AG08395 (cell line): Measurements from ENCODE around the gene CSAD.
A peak's percentile ranks its signal among the peaks of the same experiment; 100 is the strongest.
"Not testable (repeated sequence)": the region's sequence is repeated elsewhere in the genome, so short reads cannot be mapped to it uniquely, and the experiment has no call there.

Source experiments
- DNase-seq: peaks from one replicate; pipeline ENCODE4 v3.0.0; 2012; ENCODE audit warnings: mixed read lengths, low spot score

Gene CSAD

GRCh38 chr12:53179687-53180219, 972 bp downstream of the CSAD start:
- DNase-seq, result no peak

GRCh38 chr12:53178803-53179202, 1.9 kb downstream of the CSAD start:
- not testable (repeated sequence) for DNase-seq

- DNase-seq, result not testable (repeated sequence)
Observed at GRCh38 chr12:53177447-53177846, 3.3 kb downstream of the CSAD start.

- no peak for DNase-seq
Observed at GRCh38 chr12:53176750-53177149, 4.0 kb downstream of the CSAD start.

GRCh38 chr12:53174881-53175491, 5.7 kb downstream of the CSAD start:
- DNase-seq, result peak; percentile 35

DNA sequence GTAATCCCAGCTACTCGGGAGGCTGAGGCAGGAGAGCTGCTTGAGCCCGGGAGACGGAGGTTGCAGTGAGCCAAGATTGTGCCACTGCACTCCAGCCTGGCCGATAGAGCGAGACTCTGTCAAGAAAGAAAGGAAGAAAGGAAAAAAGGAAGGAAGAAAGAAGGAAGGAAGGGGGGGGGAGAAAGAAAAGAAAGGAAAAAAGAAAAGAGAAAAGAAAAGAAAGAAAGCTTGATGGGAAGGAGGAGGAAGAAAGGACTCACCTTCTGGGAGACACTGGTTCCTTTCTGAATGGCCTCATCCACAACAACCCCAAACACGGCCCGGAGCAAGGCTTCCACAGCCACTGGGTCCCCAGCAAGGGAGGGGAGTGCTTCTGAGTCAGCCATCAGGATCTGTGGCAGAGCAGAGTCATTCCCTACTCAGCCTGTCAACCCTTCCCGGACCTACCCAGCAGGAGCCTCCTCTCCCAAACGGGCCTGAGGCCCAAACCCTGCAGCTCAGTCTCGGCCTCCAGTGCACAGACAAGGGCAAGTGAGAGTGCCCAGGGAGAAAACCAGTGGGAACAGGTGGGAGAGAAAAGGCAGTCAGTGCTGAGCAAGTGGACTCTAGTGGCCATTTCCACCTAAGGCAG, 7.5 kb downstream of the CSAD start:
- peak; percentile 62 for DNase-seq

DNA sequence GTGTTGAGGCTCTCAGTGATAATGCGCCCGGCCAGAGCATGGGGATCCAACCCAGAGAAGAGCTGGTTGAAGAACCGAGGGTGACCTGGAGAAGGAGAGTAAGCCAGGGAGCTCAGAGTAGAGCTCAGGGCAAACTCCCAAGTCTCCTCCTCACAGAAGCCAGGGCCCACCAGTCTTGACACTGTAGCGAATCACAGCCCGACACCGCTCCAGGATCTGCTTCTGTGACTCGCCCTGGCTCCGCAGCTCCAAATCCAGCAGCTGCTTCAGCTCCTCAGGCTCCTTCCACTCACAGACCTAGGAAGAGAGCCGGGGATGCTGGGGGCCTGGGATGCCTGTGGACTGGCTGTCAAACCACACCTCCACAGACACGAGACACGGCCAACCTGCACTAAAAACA, 8.4 kb downstream of the CSAD start:
- peak; percentile 78 for DNase-seq

DNA sequence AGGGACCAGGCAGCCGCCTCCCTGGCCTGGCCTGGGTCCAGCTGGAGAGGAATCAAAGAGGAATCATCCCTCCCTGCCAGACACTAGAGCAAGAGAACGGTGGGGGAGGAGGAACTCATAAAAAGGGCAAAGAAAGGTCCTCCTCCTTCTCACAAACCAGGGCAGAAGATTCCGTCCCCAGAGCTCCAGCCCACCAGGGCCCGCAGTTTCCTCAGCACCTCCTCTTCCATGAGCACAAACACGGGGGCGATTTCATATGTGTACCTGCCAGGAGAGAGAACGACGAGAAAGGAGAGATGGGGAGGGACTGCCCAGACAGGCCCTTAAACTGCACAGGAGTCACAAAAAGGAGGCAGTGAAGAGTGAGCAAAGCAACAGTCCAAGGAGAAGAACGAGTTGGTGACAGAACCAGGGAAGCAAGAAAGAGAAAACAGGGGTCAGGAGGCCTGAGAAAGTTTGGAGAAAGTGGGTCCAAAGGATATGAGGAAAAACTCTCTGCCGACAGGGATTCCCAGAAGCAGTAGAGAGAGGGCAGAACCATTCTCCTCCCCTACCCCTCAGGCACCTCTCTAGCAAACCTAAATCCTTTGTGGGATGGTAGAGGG, 8.9 kb downstream of the CSAD start:
- DNase-seq, result peak; percentile 40

GRCh38 chr12:53170876-53171724, 9.6 kb downstream of the CSAD start:
- DNase-seq, result no peak

GRCh38 chr12:53170215-53170614, 10.5 kb downstream of the CSAD start:
- no peak for DNase-seq

GRCh38 chr12:53169644-53170043, 11.1 kb downstream of the CSAD start:
- no peak for DNase-seq

- DNase-seq, result no peak
Observed at GRCh38 chr12:53166837-53167236, 13.9 kb downstream of the CSAD start.

GRCh38 chr12:53163008-53163407, 17.7 kb downstream of the CSAD start:
- not testable (repeated sequence) for DNase-seq

DNA sequence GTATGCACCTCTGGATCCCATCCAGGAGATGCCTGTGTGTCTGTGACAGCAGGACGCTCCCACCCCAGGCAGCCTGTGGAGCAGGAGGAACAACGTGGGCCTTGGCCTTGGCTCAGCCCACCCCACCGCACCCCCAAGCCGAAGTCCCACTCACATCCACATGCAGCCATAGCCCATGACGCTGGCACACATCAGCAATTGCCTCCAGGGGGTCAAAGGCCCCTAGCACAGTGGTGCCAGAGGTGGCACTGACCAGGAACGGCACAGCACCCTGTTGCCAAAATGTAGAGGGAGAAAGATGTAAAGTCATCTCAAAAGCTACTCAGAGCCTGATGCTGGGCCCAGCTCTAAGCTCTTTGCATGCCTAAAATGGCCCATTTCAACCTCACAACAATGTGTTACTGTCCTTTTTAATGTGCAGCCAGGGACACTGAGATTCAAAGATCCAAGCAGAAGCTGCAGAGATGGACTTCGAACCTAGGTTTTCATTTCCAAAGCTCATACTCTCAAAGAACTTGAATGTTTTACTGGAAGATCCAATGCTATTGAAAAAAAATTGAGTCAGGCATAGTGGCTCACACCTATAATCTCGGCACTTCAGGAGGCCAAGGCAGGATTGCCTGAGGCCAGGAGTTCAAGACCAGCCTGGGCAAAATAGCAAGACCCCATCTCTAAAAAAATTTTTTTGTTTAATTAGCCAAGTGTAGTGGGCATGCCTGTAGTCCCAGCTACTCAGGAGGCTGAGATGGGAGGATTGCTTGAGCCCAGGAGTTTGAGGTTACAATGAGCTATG, 19.4 kb downstream of the CSAD start:
- no peak for DNase-seq

DNA sequence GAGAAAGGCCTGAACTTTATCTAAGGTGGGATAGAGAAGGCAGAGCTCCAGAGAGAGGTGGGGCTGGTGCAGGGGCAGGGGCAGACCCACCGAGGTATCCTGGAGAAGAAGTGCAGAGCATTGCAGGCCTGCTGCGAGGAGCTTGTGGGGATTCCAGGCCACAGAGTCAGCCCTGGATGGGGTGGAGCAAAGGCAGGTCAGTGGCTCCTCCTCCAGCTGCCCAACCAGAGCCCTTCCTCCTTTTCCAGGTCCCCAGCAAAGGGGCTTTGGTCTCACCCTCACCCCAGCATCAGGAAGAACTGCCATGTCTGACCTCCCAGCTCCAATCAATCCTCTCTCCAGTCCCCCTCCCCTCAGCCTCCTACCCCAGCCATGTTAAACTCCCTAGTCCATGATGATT, 20.1 kb downstream of the CSAD start:
- DNase-seq, result no peak

- no peak for DNase-seq
Observed at GRCh38 chr12:53160000-53160399, 20.7 kb downstream of the CSAD start.

GRCh38 chr12:53159195-53159839, 21.4 kb downstream of the CSAD start:
- peak; percentile 93 for DNase-seq

DNA sequence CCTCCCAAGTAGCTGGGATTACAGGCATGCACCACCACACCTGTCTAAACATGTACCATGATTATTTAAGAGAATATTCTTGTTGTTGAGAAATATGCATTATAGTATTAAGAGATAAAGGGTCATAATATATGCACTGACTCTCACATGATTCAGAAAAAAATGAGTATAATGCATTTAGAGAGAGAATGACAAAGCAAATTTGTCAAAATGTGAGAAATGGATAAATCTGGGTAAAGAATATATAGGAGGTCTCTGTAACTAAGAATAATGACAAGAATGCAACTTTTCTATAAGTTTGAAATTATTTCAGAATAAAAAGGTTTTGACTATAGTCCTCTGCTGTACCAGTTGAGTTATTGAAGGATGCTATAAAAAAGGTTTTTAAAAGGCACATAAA, 28.3 kb downstream of the CSAD start:
- no peak for DNase-seq

DNA sequence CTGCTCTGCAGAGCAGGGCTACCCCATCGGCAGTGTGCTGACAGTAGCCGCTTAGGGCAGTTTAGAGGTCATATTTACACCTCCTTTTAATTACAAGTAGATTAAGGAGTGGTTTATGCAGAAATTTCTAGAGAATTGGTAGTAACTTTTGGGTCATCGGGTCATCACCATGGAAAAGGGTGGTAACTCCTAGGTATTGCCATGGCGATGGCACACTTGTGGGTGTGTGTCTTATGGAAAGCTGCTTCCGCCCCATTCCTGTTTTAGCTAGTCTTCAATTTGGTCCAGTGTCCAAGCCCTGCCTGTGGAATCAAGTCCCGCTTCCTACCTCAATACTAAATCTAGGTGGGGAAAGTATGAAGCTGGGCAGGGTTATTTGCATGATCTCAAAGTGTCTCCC, 29.7 kb downstream of the CSAD start:
- DNase-seq, result no peak

DNA sequence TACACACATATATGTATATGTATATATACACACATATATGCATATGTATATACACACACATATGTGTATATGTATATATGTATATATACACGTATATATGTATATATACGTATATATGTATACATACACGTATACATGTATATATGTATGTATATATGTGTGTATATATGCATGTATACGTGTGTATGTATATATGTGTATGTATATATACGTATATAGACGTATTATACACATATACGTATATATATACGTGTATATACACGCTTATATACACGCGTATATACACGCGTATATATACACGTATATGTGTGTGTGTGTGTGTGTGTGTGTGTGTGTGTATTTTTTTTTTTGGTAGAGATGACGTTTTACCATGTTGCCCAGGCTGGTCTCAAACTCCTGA, 33.1 kb downstream of the CSAD start:
- no peak for DNase-seq

GRCh38 chr12:53147181-53147580, 33.5 kb downstream of the CSAD start:
- no peak for DNase-seq
